GM21786 (cell line): ENCODE results near the gene SMIM12.

Experiments
- ATAC-seq: cut with Tn5 transposase; IDR thresholded peaks from one replicate; pipeline ENCODE4 v1.9.1; 2021; ENCODE audit not compliant: unreplicated experiment

SMIM12 gene, protein sequence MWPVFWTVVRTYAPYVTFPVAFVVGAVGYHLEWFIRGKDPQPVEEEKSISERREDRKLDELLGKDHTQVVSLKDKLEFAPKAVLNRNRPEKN

DNA sequence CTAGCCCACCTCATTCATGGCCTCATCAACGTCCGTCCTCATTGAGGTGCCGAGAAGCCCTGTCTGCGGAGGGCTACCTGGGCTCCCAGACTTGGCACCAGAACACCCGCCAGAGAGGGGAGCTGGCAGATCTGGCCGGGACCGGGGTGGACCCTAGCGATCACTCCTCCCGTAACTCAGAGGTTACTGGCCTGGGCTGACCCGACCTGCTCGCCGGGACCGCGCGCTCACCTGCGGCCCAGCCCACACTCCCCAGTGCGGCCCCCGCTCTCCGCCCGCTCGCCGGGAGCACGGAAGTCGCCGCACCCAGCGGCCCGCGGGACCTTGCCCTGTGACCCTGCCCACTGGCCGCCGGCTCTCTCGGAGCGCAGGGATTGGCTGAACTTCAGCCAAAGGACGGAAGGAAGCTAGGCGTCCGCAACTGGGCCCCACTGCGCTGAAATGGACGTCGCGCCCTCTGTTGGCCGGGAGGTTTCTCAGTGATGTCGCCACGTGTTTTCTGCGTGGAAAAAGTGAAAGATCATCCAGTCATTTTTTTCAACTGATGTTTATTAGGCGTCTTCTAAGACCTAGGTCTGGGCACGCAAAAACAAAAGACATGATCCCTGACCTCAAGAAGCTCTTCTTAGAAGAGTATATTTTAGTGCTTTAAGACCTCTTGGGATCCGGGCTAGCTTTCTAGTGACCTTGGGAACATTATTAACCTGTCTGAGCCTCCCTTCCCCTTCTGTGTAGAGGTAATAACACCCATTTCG, at the start of gene SMIM12:
TSS of gene SMIM12 (minus strand) at position 304 of the 755 bp plus-strand sequence. CDS start 3,772 bp downstream, outside the sequence.
- peak; percentile 94 for ATAC-seq

DNA sequence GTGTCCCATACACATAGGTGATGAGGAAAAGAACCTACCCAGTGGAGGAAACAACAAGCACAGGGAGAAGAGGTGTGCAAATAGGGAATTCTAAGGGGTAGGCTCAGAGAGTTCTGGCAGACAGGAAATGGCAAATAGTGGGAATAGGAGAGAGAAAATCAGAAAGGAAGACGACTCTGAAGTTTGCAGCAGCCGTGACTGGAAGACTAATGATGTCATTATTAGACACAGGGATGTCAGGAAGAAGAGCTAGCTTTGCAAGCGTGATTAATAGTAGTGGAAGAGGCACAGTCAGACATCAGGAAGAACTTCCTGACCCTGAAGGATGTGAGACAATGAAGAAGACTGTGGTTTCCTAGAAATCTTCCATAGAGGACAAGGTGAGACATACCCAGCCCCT, 48.8 kb upstream of the SMIM12 start:
- ATAC-seq = no peak

DNA sequence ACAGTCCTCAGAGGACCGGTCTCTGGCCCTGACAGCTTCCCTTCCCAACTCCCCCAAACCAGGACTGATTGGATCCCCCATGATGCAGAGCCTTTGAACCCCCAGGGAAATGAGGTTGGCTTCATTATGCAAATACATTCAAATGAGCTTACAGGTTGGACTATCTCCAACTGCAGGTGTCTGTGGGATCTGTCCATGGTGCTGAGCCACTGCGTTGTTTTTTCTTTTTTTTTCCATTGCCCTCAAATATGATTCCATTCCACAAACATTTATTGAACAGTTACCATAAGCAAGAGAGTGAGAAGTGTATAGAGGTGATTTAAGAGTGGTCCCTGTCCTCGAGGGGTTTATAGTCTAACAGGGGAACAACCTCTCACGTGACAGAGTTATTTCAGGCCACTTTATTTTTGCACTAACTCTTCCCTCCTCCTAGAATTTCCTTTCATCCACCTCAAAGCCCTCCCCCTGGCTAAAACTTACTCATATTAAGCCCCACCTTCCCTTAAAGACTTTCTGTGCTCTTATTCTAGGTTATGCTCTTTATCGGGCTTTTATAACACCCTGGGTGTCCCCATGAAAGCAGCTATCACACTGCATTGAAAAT, 48.0 kb upstream of the SMIM12 start:
- no peak for ATAC-seq

DNA sequence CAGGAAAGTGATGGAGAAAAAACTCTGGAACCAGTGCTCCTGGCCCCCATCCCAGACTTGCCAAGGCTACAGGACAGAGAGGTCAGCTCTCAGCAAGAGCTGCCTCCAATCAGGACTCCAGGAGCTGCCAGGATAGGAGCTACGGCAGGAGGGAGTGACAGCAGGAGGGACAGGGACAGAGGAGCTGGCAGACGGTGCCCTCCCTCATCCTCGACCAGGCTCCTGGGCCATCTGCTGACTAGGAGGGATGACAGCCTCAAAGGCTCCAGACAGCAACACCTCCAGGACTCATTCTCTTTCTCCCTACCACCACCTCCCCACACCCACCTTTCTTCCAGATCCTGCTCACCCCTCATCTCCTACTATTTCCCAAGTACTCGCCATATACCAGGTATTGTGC, 47.2 kb upstream of the SMIM12 start:
- no peak for ATAC-seq

DNA sequence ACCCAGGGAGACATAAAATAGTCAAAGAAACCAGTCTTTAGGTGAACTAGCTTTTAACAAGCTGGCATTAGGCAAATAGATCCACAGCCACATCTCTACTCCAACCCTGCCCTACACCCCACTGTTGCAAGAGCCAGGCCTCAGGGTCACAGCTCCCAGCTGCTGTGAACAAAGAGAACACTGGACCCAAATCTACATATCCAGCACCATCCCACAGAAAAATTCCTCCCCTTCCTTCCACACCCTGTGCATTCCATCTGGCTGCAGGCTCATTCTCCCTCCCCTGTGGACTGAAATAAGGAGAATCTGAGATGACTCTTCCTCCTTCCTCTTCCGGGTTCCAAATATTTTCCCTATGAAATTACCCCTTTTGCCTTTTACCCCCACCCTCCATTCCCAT, 46.7 kb upstream of the SMIM12 start:
- no peak for ATAC-seq

DNA sequence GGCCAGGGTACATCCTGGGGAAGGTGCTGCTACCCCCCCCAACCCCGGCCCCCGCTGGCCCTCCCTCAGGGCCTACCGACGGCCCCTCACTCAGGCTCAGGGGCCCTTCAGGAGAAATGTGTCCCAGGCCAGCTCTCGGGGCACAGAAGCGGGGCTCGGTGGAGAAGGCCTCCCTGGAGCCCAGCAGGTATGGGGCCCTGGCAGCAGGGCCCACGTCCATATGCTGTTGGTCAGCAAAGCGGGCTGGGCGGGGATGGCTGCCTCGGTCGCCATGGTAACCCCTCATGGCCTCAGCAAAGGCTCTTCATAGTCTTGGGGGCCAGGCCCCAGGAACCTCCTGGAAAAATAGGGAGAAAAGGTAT, 45.5 kb upstream of the SMIM12 start:
- ATAC-seq = no peak

DNA sequence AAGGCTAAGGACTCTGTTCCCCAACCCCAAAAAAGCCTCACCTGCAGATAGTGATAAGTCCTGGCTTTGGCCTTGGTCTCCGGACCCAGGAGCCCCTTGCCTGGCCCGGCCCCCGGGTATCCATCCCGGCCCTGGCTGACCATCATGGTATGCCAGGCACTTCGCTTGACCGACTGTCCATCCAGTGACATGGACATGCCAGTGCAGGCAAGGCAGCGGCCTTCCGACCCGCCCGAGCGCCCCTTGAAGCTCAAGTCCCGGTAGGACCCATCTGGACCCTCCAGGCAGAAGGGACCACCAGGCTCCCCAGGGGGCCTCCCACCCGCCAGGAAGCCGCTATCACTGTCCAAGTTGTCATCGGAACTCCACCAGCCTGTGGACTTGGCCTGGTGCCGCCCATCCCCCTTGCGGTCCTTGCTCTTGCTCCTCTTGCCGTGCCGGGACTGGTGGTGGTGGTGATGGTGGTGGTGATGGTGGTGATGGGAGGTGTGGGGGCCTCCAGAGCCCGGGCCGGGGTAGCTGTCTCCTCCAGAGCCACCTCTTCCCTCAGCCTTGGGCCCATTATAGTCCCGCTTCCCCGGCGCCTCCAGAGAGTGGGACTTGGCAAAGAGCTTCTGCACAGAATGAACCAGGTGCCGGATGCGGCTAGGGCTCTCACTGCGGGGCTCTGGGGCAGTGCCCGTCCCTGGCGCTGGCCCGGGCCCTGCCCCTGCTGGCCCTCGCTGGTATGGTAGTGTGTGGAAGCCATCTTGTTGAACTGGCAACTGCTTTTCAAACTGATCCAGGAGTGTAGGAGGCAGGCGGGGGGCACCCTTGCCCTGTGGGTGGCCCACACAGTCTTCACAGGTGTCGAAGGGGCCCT, 44.9 kb upstream of the SMIM12 start:
- ATAC-seq = no peak

DNA sequence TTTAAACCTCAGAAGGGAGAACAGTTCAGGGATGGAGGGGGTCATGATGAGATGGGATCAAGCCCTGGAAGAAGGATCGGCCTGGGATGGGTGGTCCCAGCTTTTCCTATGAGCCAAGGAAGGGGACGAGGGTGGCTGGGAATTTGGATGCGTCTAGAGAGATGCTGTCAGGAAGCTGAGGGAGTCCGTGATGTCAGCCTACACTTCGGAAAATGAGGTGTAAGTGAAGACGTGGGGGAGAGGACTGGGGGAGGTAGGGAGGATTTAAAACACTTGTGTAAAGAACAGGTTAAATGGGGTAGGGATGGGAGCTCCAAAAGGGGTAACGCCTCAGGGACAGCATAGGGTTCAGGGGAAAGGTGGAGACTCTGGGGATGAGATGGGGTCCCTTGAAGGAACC, 42.4 kb upstream of the SMIM12 start:
- no peak for ATAC-seq

DNA sequence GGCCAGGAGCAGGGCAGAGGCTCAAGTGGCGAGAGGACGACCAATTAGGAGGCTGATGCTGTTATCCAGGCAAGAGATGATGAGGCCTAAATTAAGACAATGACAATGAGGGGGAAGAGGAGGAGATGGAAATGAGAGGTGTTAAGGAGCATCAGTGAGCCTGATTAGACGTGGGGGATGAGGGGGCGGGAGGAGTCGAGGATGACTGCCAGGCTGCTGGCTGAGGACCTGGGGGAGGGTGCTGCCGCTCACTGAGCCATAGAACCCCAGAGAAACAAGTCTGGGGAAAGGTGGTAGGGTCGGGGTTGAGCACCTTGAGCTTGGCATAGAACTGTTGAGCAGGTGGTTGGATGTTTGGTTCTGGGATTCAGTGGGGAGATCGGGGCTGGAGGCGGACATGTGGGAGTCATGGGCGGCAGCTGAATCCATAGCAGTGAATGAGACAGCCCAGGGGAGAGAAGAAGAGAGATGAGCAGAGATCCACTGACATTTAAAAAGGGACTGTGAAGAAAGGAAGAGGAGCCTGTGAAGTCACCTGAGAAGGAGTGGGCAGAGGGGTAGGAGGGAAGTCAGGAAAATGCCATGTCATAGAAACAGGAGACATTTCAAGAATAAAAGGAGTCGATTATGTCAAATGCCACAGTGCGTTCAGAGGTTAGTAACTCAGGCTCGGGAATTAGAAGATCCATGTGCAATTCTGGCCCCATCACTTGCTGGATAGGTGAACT, 41.4 kb upstream of the SMIM12 start:
- ATAC-seq = no peak

DNA sequence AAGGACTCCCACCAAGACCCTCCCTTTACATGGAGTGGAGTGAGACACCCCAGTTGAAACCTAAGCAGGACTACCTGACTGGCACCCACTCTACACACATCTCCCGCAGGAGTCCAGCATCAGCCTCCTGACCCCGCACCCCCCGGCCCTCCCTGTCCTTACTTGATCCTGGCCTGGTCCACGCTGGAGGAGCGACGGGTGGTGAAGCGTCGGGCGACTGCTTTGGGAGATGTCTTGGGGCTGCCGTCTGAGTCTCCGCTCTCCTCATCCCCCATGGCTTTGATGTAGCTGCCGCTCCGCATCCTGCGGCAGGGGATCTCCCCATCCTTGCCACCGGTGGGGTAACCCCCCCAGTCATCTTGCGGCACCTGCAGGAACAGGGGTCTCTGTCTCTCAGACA, 40.4 kb upstream of the SMIM12 start:
- no peak for ATAC-seq

DNA sequence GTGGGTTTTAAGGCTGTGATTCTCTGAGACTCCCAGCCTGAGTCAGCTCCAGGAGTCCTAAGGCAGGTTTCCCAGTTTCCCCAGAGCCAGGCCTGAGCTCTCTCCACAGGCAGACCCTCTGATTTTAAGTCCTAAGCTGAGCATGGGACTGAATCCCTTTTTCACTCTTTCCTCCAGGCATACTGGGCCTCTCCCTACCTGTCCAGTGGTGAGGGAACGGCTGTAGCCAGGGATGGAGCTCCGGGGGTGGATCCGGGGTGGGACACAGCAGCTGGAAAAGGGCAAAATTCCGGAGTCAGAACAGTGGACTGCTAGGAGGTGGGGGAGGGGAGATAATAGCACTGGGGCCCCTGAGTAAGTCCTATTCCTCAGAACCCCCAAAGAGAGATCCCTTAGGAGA, 39.9 kb upstream of the SMIM12 start:
- no peak for ATAC-seq

DNA sequence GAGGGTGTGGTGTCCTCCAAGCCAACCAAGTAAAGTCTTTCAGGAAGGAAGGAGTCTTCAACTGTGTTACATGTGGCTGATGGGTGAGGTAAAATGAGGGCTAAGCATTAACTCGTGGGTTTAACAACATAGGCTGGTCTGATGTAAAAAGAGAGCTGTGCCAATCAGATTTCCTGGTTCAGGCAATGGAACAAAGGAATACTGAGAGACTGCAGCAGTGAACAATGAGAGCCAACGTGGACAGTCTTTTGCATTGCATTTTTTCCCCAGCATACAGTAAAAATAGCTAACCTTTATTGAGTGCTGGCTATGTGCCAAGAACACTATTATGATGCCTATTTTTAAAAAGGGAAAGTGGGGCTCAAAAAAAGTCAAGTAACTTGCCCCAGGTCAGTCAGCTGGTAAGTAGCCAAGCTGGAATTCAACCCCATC, 38.8 kb upstream of the SMIM12 start:
- ATAC-seq = no peak

DNA sequence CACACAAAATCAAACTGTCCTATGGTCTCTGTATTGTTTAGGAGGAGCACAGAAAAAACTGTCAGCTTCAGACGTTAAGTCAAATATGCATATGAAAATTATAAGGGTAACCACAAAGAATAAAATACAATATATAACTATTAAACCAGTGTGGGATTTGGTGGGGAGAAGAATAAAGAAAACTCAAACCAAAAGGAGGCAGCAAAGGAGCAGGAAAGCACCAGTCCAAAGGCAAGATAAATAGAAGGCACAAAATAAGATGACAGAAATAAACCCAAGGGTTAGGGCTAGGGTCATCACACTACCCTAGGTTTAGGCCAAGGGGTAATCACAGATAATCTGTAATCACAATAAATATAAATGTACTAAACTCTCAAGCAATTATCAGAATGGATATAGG, 37.1 kb upstream of the SMIM12 start:
- no peak for ATAC-seq

DNA sequence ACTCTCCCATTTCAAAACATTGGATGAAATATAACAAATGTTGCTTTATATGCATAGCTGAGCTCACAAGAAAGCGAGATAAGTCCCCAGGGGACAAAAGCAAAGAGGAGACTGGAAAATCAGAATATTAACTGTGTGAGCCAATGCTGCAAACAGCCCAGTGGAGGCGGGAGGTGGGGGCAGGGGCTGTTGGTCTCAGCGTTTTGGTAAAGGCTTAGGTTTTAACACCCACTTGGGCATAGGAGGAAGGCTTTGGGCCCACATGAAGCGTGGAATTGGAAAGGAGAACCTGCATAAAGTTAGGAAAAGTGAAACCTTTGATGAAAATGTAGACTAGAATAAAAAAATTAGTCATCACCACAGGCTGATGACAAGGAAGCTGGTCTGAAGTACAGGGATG, 30.2 kb upstream of the SMIM12 start:
- no peak for ATAC-seq

DNA sequence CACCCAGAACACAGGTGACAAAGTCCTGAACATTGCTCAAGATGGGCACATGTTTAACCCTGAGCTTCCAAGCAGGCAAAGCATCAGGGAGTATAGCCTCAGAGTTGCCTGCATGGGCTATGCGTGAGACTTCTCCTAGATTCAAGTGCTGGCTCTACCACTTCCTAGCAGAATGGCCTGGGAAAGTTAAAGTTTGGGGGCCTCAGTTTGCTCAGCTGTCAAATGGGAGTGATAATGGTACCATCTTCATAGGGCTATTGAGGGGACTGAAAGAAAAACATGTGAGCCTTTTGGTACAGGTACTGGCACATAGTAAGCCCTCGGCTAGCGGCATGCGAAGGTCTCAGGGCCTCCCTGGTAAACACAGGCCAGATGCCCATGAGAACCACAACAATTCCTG, 28.0 kb upstream of the SMIM12 start:
- ATAC-seq = no peak

DNA sequence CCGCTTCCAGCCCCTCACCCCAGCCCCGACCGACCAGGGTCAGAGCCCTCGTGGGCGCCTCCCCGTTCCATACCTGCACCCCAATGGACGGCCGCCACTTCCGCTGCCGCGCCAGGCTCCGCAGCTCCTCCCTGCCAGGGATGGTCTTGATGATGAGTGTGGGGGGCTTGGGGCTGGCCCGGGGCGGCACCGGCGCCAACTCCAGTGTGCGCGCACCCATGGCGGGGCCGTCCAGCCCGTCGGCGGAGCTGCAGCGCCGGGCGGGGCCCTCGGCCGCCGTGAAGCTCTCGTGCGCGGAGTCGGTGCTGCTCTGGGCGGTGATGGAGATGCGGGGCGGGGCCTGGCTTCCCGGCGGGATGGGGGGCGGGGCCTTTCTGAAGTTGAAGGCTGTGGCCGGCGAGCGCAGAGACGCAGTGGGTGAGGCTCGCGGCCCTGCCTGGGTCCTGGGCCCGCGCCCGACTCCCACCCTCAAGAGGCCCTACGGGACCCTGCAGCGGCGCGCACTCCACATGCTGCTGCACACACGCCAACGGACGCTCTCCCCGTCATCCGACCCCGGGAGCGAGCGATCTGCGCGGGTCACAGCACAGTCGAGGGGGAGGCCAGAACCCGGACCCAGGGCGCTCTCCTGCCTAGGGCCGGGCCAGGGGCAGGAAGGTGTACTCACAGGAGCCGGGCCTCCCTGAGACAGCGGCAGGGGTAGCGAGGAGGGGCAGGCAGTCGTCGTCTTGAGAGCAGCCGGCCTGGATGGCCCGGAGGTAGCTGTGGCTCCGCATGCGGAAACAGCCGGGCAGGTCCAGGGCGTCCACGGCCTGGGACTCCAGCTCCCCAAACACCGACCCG, 26.1 kb upstream of the SMIM12 start:
- ATAC-seq = no peak

DNA sequence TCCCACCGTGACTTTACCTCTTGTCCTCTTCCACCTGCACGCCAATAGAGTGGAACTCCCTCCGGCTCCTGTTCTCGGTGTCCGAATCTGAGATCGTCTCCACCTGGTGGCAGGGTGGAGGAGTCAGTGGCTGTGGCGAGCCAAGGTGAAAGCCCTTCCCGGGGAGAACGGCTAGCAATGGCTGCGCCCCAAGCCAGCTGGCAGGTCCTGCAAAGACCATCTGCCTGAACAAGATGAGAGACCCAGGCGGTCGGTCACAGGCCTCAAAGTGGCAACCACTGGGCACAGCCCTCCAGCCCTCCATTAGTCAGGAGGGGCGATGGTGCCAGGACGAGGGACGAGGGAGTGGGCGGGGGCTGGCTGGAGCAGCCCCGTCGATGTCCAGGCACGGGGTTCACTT, 25.4 kb upstream of the SMIM12 start:
- no peak for ATAC-seq

DNA sequence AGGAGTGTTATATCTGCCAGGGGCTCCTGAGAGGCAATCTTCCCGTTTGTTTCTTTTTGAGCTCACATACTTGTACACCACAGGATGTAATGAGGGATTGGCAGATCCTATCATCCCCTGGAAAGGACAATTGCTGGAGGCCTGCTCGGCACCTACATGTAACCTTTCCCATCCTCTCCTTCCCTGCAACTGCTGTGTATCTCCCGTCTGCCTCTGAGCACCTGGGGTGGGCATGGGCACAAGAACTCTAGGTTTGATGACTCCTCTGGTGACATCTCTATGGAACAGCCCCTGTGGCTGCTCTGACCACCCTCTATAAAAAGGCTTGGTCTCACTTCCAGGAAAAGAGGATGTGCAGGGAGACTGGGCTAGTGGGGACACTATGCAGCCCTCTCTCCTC, 25.0 kb upstream of the SMIM12 start:
- ATAC-seq = no peak

DNA sequence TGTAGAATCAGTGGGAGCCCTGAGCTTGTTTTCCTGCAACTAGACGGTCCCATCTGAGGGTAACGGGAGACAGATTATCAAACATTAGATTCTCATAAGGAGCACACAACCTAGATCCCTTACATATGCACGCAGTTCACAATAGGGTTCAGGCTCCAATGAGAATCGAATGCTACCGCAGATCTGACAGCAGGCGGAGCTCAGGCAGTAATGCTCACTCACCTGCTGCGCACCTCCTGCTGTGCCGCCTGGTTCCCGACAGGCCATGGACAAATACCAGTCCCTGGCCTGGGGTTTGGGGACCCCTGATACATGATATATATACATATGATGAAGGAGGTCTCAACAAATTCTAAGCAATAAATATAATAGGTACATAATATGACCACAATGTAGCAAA, 19.7 kb upstream of the SMIM12 start:
- no peak for ATAC-seq

DNA sequence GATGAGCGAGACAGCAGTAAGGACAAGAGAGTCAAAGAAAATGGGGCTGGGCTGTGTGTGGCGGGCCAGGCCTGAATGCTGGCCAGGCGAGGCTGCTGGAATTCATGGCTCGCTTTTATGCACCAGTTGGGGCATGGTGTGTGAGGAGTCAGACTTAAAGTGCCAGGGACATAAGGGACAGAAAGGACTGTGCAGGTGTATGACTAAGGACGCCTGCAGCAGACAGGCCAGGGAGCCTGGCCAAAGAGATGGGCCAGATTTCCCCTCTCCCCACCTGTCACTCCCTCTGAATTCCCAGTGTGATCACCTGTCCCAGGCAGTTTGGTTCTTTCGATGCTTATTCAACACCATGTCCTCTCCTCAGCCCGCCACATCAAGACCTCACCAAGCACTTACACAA, 16.9 kb upstream of the SMIM12 start:
- no peak for ATAC-seq
